HepG2 (cell line): ENCODE results near the gene UBE2M. TPM values are rescaled to one million over a fixed set of nuclear protein-coding genes. Genes with fewer than 3 reads are reported as not detected.

Experiments
- DR1 ChIP-seq: sonication (generic); formaldehyde crosslinking; IDR thresholded peaks from 2 replicates; pipeline ENCODE4 v1.8.0; 2021; ENCODE audit warnings: mild to moderate bottlenecking, missing genetic modification reagents, inconsistent platforms
- KAT7 ChIP-seq: IDR thresholded peaks from 2 replicates; pipeline ENCODE4 v1.6.1; 2018; ENCODE audit warnings: borderline replicate concordance, missing compliant biosample characterization
- PHF20 ChIP-seq: sonication (generic); formaldehyde crosslinking; IDR thresholded peaks from 2 replicates; pipeline ENCODE4 v1.5.0; 2020; ENCODE audit warnings: mild to moderate bottlenecking, missing genetic modification reagents
- REL ChIP-seq: sonication (generic); formaldehyde crosslinking; conservative IDR thresholded peaks from 2 replicates; pipeline ENCODE4 v1.8.0; 2022; ENCODE audit warnings: mild to moderate bottlenecking, missing genetic modification reagents, moderate library complexity
- SCMH1 ChIP-seq: sonication (generic); formaldehyde crosslinking; IDR thresholded peaks from 2 replicates; pipeline ENCODE4 v1.9.0; 2021; ENCODE audit warnings: missing genetic modification reagents, mild to moderate bottlenecking, borderline replicate concordance
- SRY ChIP-seq: sonication (generic); formaldehyde crosslinking; IDR thresholded peaks from 2 replicates; pipeline ENCODE4 v1.8.0; 2022; ENCODE audit warnings: mild to moderate bottlenecking, missing genetic modification reagents
- ZFP37 ChIP-seq: sonication (generic); formaldehyde crosslinking; IDR thresholded peaks from 2 replicates; pipeline ENCODE4 v1.4.0; 2020; ENCODE audit warnings: missing genetic modification reagents, borderline replicate concordance
- ZNF367 ChIP-seq: sonication (generic); formaldehyde crosslinking; IDR thresholded peaks from 2 replicates; pipeline ENCODE4 v1.4.0; 2020; ENCODE audit warnings: missing genetic modification reagents, borderline replicate concordance
- polyA plus RNA-seq, 8 experiments: library from polyadenylated mRNA; depleted of rRNA in 3 of 8; stranded (reverse) in 7 of 8; unstranded in 1 of 8; fragments of >200 nt; fragmentation: Illumina TruSeq in 4 of 8; extraction: Trizol in 4 of 8; gene quantifications; 2 replicates each; pipeline versions ENCODE4 v1.2.1 to v1.2.3, GENCODE V29; 2011 to 2016; ENCODE audit warnings: low read depth in 4 of 8, missing spikeins in 1 of 8, mixed read lengths in 1 of 8; ENCODE audit not compliant: insufficient read depth in 1 of 8
- total RNA-seq, 5 experiments: library from RNA; depleted of rRNA; stranded (reverse); fragments of >200 nt; fragmentation: Illumina TruSeq; extraction: Trizol; gene quantifications; 2 replicates each; pipeline ENCODE4 v1.2.3, GENCODE V29; 2016; ENCODE audit warnings: low read depth in 1 of 5
- TF ChIP-seq, protein P1 (sequence below): sonication (generic); formaldehyde crosslinking; IDR thresholded peaks from 2 replicates; pipeline ENCODE4 v1.5.0; 2020; ENCODE audit warnings: mild to moderate bottlenecking, missing genetic modification reagents
- TF ChIP-seq, protein P2 (sequence below): IDR thresholded peaks from 2 replicates; pipeline ENCODE4 v1.6.1; 2016
- TF ChIP-seq, protein P3 (sequence below): IDR thresholded peaks from 2 replicates; pipeline ENCODE4 v1.6.1; 2018; ENCODE audit warnings: missing genetic modification reagents
- TF ChIP-seq, protein P4 (sequence below): sonication (generic); formaldehyde crosslinking; IDR thresholded peaks from 2 replicates; pipeline ENCODE4 v1.4.0; 2020; ENCODE audit warnings: missing genetic modification reagents
- TF ChIP-seq, protein P5 (sequence below): sonication (generic); formaldehyde crosslinking; IDR thresholded peaks from 2 replicates; pipeline ENCODE4 v1.4.0; 2020; ENCODE audit warnings: missing genetic modification reagents, borderline replicate concordance
- TF ChIP-seq, protein P6 (sequence below): sonication (generic); formaldehyde crosslinking; IDR thresholded peaks from 2 replicates; pipeline ENCODE4 v1.4.0; 2020; ENCODE audit warnings: missing genetic modification reagents

UBE2M gene
- total and polyA plus RNA-seq, 2 of the 13 experiments (the other 11 are each of a cell fraction or from before 2014, with no cell fraction given): 36.2 to 50.3 TPM

DNA sequence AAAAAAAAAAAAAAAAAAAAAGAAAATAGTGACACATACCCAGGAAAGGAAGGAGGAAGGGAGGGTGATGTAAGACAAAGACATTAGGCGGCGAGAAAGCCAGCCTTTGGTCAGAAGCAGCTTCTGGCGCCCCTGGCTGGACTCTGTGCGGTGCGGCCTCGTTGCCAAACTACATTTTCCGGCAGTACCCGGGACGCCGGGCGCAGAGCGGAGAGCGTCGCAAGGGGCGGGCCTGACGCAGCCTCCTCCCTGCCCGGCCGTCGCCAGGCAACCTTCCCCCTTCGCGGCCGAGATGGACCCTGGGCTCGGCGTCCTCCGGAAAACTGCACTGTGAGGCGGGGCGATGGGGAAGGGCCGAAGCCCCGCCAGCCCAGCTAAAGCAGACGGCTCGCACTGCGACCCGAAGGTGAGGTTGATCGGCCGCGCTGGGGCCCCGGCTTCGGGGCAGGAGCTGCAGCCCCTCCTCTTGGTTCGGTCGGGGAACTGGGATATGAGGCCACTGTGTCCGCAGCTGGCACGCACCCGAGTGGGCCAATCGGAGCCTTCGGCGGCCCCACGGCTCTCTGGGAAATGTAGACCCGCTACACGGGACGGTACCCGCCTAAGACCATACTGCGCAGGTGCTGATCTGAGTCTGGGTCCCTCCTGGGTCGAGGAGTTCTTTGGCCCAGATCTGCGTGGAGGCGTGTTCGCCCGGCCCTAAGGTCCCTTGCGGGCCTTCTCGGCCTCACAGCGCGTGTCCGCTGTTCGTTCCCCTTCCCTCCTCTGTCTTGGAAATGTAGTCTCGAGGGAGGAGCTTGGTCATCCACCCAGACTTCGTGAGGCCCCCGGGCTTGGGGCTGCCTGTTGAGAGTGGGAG, 17.0 kb upstream of the UBE2M start (continued):
- TF ChIP-seq, protein P1, sequence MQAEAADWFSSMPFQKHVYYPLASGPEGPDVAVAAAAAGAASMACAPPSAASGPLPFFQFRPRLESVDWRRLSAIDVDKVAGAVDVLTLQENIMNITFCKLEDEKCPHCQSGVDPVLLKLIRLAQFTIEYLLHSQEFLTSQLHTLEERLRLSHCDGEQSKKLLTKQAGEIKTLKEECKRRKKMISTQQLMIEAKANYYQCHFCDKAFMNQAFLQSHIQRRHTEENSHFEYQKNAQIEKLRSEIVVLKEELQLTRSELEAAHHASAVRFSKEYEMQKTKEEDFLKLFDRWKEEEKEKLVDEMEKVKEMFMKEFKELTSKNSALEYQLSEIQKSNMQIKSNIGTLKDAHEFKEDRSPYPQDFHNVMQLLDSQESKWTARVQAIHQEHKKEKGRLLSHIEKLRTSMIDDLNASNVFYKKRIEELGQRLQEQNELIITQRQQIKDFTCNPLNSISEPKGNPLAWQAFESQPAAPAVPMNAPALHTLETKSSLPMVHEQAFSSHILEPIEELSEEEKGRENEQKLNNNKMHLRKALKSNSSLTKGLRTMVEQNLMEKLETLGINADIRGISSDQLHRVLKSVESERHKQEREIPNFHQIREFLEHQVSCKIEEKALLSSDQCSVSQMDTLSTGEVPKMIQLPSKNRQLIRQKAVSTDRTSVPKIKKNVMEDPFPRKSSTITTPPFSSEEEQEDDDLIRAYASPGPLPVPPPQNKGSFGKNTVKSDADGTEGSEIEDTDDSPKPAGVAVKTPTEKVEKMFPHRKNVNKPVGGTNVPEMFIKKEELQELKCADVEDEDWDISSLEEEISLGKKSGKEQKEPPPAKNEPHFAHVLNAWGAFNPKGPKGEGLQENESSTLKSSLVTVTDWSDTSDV (CRISPR knock-in tag): no peak
- TF ChIP-seq ZNF367 (peak; percentile 71; the same call in 1 of the 2 replicates), PHF20 (peak; percentile 69), REL (no peak), ZFP37 (CRISPR knock-in tag) (peak; percentile 82), SRY (CRISPR knock-in tag) (peak; percentile 75), SCMH1 (CRISPR knock-in tag) (no peak), KAT7 (CRISPR knock-in tag) (peak; percentile 75), DR1 (CRISPR knock-in tag) (0 out of 2 replicates have a peak, but pooled peaks have one; percentile 70)
- TF ChIP-seq, protein P2, sequence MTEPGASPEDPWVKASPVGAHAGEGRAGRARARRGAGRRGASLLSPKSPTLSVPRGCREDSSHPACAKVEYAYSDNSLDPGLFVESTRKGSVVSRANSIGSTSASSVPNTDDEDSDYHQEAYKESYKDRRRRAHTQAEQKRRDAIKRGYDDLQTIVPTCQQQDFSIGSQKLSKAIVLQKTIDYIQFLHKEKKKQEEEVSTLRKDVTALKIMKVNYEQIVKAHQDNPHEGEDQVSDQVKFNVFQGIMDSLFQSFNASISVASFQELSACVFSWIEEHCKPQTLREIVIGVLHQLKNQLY: 0 out of 2 replicates have a peak, but pooled peaks have one; percentile 33
- TF ChIP-seq, protein P3, sequence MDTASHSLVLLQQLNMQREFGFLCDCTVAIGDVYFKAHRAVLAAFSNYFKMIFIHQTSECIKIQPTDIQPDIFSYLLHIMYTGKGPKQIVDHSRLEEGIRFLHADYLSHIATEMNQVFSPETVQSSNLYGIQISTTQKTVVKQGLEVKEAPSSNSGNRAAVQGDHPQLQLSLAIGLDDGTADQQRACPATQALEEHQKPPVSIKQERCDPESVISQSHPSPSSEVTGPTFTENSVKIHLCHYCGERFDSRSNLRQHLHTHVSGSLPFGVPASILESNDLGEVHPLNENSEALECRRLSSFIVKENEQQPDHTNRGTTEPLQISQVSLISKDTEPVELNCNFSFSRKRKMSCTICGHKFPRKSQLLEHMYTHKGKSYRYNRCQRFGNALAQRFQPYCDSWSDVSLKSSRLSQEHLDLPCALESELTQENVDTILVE (CRISPR knock-in tag): peak; percentile 75; the same call in 1 of the 2 replicates
- TF ChIP-seq, protein P4, sequence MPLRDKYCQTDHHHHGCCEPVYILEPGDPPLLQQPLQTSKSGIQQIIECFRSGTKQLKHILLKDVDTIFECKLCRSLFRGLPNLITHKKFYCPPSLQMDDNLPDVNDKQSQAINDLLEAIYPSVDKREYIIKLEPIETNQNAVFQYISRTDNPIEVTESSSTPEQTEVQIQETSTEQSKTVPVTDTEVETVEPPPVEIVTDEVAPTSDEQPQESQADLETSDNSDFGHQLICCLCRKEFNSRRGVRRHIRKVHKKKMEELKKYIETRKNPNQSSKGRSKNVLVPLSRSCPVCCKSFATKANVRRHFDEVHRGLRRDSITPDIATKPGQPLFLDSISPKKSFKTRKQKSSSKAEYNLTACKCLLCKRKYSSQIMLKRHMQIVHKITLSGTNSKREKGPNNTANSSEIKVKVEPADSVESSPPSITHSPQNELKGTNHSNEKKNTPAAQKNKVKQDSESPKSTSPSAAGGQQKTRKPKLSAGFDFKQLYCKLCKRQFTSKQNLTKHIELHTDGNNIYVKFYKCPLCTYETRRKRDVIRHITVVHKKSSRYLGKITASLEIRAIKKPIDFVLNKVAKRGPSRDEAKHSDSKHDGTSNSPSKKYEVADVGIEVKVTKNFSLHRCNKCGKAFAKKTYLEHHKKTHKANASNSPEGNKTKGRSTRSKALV (CRISPR knock-in tag): peak; percentile 28; the same call in 1 of the 2 replicates
- TF ChIP-seq, protein P5, sequence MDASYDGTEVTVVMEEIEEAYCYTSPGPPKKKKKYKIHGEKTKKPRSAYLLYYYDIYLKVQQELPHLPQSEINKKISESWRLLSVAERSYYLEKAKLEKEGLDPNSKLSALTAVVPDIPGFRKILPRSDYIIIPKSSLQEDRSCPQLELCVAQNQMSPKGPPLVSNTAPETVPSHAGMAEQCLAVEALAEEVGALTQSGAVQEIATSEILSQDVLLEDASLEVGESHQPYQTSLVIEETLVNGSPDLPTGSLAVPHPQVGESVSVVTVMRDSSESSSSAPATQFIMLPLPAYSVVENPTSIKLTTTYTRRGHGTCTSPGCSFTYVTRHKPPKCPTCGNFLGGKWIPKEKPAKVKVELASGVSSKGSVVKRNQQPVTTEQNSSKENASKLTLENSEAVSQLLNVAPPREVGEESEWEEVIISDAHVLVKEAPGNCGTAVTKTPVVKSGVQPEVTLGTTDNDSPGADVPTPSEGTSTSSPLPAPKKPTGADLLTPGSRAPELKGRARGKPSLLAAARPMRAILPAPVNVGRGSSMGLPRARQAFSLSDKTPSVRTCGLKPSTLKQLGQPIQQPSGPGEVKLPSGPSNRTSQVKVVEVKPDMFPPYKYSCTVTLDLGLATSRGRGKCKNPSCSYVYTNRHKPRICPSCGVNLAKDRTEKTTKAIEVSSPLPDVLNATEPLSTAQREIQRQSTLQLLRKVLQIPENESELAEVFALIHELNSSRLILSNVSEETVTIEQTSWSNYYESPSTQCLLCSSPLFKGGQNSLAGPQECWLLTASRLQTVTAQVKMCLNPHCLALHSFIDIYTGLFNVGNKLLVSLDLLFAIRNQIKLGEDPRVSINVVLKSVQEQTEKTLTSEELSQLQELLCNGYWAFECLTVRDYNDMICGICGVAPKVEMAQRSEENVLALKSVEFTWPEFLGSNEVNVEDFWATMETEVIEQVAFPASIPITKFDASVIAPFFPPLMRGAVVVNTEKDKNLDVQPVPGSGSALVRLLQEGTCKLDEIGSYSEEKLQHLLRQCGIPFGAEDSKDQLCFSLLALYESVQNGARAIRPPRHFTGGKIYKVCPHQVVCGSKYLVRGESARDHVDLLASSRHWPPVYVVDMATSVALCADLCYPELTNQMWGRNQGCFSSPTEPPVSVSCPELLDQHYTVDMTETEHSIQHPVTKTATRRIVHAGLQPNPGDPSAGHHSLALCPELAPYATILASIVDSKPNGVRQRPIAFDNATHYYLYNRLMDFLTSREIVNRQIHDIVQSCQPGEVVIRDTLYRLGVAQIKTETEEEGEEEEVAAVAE (CRISPR knock-in tag): no peak; the same call in 1 of the 2 replicates
- TF ChIP-seq, protein P6, sequence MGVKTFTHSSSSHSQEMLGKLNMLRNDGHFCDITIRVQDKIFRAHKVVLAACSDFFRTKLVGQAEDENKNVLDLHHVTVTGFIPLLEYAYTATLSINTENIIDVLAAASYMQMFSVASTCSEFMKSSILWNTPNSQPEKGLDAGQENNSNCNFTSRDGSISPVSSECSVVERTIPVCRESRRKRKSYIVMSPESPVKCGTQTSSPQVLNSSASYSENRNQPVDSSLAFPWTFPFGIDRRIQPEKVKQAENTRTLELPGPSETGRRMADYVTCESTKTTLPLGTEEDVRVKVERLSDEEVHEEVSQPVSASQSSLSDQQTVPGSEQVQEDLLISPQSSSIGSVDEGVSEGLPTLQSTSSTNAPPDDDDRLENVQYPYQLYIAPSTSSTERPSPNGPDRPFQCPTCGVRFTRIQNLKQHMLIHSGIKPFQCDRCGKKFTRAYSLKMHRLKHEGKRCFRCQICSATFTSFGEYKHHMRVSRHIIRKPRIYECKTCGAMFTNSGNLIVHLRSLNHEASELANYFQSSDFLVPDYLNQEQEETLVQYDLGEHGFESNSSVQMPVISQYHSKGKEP (CRISPR knock-in tag): no peak
